ENCODE measurements around the gene PECR.

The PECR gene

DNA sequence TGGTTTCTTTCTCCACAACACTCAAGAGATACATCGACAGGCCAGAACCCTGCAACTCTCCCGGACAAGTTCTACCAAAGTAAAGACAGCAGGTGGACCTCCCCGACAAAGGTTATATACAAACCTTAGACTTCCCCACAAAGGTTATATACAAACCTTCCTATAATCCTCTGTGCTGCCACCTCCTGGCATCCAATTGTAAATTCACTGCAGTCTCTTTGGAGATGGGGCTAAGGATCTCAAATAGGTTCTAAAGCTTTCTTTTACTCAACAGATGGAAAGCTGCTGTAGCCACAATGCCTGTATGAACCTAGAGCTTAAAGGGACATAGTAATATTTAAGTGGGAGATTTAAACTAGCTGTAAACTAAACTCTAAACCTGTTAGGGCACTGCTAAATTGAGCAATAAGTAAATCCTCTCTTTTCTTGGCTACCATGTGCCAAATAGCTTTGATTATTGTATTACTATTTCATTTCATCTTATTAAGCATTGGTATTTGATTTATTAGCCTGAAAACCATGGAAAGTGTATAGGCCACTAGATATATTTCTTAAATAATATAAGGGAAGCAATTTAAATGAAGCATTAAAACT, 58.5 kb downstream of the PECR start:
- TF ChIP-seq SPI1 (IDR thresholded peaks at IDR 0.05; ENCODE audit: low read depth, low read length) (0 out of 2 replicates have a peak, but pooled peaks have one; percentile 13), TAF1 (IDR thresholded peaks at IDR 0.05; ENCODE audit: low read depth, low read length) (no peak)
- DNase-seq (ENCODE audit: insufficient read length, low spot score), result no peak
- FAIRE-seq, result peak; percentile 85

DNA sequence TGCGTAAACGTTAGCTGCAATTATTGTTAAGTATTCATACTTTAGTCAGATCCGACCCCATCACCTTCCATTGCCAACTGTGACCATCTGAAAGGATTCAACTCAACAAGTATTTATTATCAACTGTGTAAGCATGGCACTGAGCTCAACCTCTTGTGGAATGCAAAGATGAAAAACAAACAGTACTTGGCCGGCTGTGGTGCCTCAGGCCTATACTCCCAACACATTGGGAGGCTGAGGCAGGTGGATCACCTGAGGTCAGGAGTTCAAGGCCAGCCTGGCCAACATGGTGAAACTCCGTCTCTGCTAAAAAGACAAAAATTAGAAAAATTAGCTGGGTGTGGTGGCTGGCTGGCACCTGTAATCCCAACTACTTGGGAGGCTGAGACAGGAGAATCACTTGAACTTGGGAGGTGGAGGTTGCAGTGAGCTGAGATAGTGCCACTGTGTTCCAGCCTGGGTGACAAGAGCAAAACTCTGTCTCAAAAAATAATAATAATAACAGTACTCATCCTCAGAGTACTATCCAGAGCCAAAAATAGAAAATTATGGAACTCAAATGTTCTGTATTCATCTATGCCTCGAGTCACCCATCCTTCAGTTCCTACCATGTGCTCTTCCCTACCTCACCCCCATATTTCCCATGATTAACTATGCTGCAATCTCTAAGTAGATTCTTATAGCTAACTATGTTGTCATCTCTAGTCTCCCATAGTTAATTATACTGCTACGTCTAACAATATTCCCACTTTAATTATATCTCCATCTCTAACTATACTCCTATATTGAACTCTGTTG, 59.6 kb downstream of the PECR start:
- FAIRE-seq, result no peak
- DNase-seq (ENCODE audit: insufficient read length, low spot score), result no peak
- TF ChIP-seq PAX5 (IDR thresholded peaks at IDR 0.05; ENCODE audit: insufficient read depth, low read length, severe bottlenecking) (no peak), SPI1 (IDR thresholded peaks at IDR 0.05; ENCODE audit: low read depth, low read length) (no peak), TAF1 (IDR thresholded peaks at IDR 0.05; ENCODE audit: low read depth, low read length) (no peak), POLR2AphosphoS5 (IDR thresholded peaks at IDR 0.05; ENCODE audit: low read depth, low read length) (no peak), POU2F2 (IDR thresholded peaks at IDR 0.05; ENCODE audit: low read depth, low read length) (no peak), POLR2A (IDR thresholded peaks at IDR 0.05; ENCODE audit: low read depth, low read length) (no peak)

DNA sequence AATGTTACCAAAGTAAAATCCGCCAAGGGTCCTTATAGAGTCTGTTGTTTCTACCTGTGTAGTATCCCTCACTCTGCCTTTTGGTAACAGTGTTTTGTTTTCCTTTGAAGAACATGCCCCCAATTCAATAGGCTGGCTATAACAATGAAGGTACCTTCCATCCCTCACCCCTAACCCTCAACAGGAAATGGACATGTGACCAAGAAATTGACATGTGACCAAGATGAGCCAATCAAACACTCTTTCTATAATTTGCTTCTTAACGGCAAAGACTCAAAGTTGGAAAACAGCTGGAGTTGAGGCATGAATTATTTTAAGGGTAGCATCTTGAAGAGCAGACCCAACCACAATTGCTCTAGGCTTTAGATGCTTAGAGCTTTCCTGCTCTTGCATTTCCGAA, 62.9 kb downstream of the PECR start:
- DNase-seq (ENCODE audit: insufficient read length, low spot score), result no peak
- TF ChIP-seq POU2F2 (IDR thresholded peaks at IDR 0.05; ENCODE audit: low read depth, low read length), result no peak
- no peak for TF ChIP-seq POLR2A (IDR thresholded peaks at IDR 0.05; ENCODE audit: low read depth, low read length)
- TF ChIP-seq TAF1 (IDR thresholded peaks at IDR 0.05; ENCODE audit: low read depth, low read length), result no peak
- peak; percentile 71 for FAIRE-seq

DNA sequence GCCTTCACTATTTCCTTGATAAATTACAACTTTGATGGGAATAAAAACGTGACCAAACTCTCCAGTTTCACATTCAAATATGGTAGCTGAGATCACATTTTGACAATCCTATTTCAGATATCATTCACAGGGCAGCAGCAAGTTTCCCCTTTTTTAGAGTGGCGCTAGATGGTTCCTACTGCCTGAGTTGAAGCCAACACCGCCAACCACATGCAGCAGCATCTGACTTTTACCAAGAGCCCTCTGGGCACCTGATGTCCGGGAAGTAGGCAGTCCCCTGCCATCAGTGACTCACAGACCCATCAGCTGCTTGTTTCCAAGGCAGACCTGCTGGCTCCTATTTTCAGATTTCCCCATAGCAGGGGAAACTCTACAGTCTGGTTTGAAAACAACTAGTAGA, 64.2 kb downstream of the PECR start:
- no peak for TF ChIP-seq POLR2AphosphoS5 (IDR thresholded peaks at IDR 0.05; ENCODE audit: low read depth, low read length)
- TF ChIP-seq PAX5 (IDR thresholded peaks at IDR 0.05; ENCODE audit: insufficient read depth, low read length, severe bottlenecking), result no peak
- no peak for TF ChIP-seq POLR2A (IDR thresholded peaks at IDR 0.05; ENCODE audit: low read depth, low read length)
- no peak for TF ChIP-seq TAF1 (IDR thresholded peaks at IDR 0.05; ENCODE audit: low read depth, low read length)
- no peak for TF ChIP-seq SPI1 (IDR thresholded peaks at IDR 0.05; ENCODE audit: low read depth, low read length)
- no peak for TF ChIP-seq POU2F2 (IDR thresholded peaks at IDR 0.05; ENCODE audit: low read depth, low read length)
- DNase-seq (ENCODE audit: insufficient read length, low spot score) (no peak), FAIRE-seq (peak; percentile 81)

DNA sequence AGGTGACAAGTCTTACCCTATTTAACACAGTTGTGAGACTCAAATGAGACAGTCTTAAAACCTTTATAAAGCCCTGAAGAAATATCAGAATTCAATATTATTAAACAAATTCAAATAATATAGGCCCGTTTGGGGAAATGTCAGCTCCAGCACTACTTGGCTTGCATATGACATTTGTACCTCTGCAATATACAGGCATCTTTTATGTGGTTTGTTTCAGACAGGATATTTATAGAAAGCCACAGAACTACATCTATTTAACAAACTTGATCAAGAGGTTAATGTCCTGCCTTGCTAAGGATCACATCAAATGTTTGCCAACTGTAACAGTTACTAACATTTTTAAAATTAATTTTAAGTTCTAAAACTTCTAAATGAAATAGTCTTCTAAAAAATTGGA, 65.0 kb downstream of the PECR start:
- DNase-seq (ENCODE audit: insufficient read length, low spot score) (no peak), FAIRE-seq (no peak)

DNA sequence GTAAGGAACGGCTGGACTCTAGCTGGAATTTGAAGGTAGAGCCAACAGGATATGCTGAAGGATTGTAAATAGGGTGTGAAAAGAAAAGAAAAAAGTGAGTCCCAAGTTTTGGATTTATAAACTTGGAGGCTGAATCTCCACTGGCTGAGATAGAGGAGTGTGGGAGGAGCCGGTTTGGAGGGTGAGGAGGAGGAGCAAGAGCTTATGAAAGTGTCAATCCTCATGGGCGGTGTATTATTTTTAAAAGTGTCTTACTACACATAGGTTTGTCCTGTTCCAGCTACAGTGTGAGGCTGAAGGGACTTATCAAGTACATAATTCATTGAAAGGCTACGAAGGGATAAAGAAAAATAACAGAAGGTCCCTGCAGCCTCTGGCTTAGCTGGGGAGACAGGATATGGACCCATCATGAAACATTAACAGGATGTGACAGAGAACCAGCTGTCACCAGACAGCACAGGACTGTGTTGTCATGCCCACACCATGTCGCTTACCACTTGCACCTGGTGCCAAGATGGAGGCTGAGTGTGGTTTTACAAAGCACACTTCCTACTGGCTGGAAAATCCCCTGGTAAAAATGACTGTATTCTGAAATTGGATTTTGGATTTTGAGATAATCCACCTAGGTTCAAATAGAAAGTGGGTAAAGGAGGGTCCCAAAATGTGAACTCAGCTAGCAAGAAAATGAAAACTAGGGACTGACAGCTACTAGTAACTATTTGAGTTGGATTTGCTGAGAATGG, 65.7 kb downstream of the PECR start:
- FAIRE-seq (peak; percentile 100), DNase-seq (ENCODE audit: insufficient read length, low spot score) (no peak)

More for the DNA sequence above, 65.0 kb downstream of the PECR start:
- TF ChIP-seq POLR2A (IDR thresholded peaks at IDR 0.05; ENCODE audit: low read depth, low read length), result no peak
- TF ChIP-seq TAF1 (IDR thresholded peaks at IDR 0.05; ENCODE audit: low read depth, low read length), result no peak
- no peak for TF ChIP-seq PAX5 (IDR thresholded peaks at IDR 0.05; ENCODE audit: insufficient read depth, low read length, severe bottlenecking)
- no peak for TF ChIP-seq SPI1 (IDR thresholded peaks at IDR 0.05; ENCODE audit: low read depth, low read length)
- no peak for TF ChIP-seq POU2F2 (IDR thresholded peaks at IDR 0.05; ENCODE audit: low read depth, low read length)
- TF ChIP-seq POLR2AphosphoS5 (IDR thresholded peaks at IDR 0.05; ENCODE audit: low read depth, low read length), result no peak

DNA sequence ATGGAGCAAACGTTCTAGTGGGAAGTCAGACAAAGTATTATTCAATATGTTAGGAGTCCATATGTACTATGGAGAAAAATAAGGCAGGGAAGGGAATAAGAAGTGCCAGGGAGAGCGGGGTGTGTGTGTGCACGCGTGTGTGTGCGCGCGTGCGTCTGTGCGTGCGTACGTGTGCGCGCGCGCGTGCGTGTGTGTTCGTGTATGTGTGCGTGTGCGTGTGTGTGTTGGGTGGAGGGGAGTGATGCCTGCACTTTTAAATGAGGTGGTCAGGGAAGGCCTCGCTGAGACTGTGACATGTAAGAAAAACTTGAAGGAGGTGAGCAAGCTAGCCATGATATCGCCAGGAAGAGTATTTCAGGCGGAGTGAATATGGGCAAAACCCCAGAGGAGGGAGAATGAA, 66.6 kb downstream of the PECR start:
- TF ChIP-seq SPI1 (IDR thresholded peaks at IDR 0.05; ENCODE audit: low read depth, low read length) (no peak), TAF1 (IDR thresholded peaks at IDR 0.05; ENCODE audit: low read depth, low read length) (no peak), POLR2AphosphoS5 (IDR thresholded peaks at IDR 0.05; ENCODE audit: low read depth, low read length) (no peak), POLR2A (IDR thresholded peaks at IDR 0.05; ENCODE audit: low read depth, low read length) (no peak), PAX5 (IDR thresholded peaks at IDR 0.05; ENCODE audit: insufficient read depth, low read length, severe bottlenecking) (no peak), POU2F2 (IDR thresholded peaks at IDR 0.05; ENCODE audit: low read depth, low read length) (no peak)
- FAIRE-seq (peak; percentile 9), DNase-seq (ENCODE audit: insufficient read length, low spot score) (no peak)

More for the DNA sequence above, 65.7 kb downstream of the PECR start:
- peak; percentile 64 for TF ChIP-seq SPI1 (IDR thresholded peaks at IDR 0.05; ENCODE audit: low read depth, low read length)
- TF ChIP-seq POU2F2 (IDR thresholded peaks at IDR 0.05; ENCODE audit: low read depth, low read length), result 0 out of 2 replicates have a peak, but pooled peaks have one; percentile 28
- TF ChIP-seq TAF1 (IDR thresholded peaks at IDR 0.05; ENCODE audit: low read depth, low read length), result no peak
- TF ChIP-seq POLR2A (IDR thresholded peaks at IDR 0.05; ENCODE audit: low read depth, low read length), result peak; percentile 48; the same call in 1 of the 2 replicates
- TF ChIP-seq POLR2AphosphoS5 (IDR thresholded peaks at IDR 0.05; ENCODE audit: low read depth, low read length), result no peak

DNA sequence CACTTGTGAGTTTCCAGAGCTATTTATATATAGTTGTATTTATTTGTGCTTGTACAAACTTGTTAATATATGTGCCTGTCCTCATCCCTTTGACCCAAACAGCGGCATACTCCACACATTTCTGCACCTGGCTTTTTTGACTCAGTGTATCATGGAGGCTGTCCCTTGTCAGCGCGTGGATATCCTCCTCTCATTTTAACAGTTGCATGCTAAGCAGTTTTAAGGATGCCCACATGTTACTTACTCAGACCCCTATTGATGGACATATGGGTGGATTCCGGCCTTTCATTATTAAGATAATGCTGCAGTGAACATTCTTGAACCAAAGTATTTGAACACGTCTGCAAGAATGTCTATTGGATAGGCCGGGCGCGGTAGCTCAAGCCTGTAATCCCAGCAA, 67.6 kb downstream of the PECR start:
- FAIRE-seq (peak; percentile 50), DNase-seq (ENCODE audit: insufficient read length, low spot score) (no peak)
- TF ChIP-seq PAX5 (IDR thresholded peaks at IDR 0.05; ENCODE audit: insufficient read depth, low read length, severe bottlenecking) (no peak), TAF1 (IDR thresholded peaks at IDR 0.05; ENCODE audit: low read depth, low read length) (no peak)

DNA sequence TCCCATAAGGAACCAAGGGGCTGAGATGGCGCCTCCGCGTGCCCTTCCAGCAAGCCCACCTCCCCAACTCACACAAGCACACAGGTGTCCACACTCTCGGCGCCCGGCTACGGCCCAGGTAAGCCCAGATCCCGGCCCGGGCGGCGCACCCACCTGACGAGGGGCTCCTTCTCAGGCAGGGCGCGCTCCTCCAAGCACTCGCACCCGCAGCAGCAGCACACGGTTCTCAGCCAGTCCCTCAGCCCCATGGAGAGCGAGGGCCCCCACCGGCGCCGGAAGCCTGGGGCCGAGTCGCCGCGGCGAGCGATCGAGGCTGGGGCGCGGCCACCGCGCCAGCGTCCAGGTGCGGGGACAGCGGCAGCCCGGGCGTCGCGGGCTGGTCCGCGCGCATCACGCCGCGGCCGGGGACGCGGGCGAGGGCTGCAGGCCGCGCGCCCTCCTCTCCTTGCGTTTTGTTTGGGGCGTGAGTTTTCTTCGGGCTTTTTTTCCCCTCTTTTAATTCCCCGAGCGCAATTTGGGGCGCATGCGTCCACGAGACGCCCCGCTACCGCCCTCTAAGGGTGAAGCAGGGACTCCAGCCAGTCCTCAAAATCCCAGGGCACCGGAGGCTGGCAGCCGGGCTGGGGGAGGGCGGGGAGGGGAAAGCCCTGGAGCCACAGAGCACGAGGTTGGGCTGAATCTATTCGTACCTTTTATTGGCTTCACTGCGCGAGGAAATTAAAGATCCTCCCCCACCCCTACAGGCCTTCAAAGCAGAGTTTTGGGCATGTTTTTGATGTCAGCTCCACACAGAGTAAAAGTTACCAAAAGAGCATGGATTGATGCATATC, 68.3 kb downstream of the PECR start, which contains the start of gene MREG:
Gene MREG (minus strand): TSS at position 472 of the 830 bp plus-strand sequence. CDS start 224 bp downstream, at position 248.
- DNase-seq (ENCODE audit: insufficient read length, low spot score) (peak; percentile 78), FAIRE-seq (peak; percentile 84)
- TF ChIP-seq POLR2A (IDR thresholded peaks at IDR 0.05; ENCODE audit: low read depth, low read length), result peak; percentile 36; the same call in 1 of the 2 replicates
- no peak for TF ChIP-seq PAX5 (IDR thresholded peaks at IDR 0.05; ENCODE audit: insufficient read depth, low read length, severe bottlenecking)
- TF ChIP-seq POLR2AphosphoS5 (IDR thresholded peaks at IDR 0.05; ENCODE audit: low read depth, low read length), result 0 out of 2 replicates have a peak, but pooled peaks have one; percentile 21
